GM12801 (cell line): ENCODE results near the gene MGAT5.

Experiments used
- CTCF ChIP-seq: IDR thresholded peaks from one replicate; pipeline ENCODE4 v1.5.1; 2011; ENCODE audit warnings: control low read depth; ENCODE audit not compliant: insufficient read length; ENCODE audit errors: extremely low read depth

MGAT5 gene

GRCh38 chr2:134231301-134231964 lies 22.4 kb upstream of the MGAT5 start:
- no peak for TF ChIP-seq CTCF

GRCh38 chr2:134231965-134232340 lies 21.9 kb upstream of the MGAT5 start:
- TF ChIP-seq CTCF = no peak

GRCh38 chr2:134232461-134232860 lies 21.4 kb upstream of the MGAT5 start:
- no peak for TF ChIP-seq CTCF

- TF ChIP-seq CTCF = no peak
These were observed 20.8 kb upstream of the MGAT5 start for GRCh38 chr2:134232868-134233727.

GRCh38 chr2:134233728-134234136 lies 20.1 kb upstream of the MGAT5 start:
- TF ChIP-seq CTCF = no peak

GRCh38 chr2:134234535-134234934 lies 19.3 kb upstream of the MGAT5 start:
- no peak for TF ChIP-seq CTCF

GRCh38 chr2:134235510-134236144 lies 18.2 kb upstream of the MGAT5 start:
- TF ChIP-seq CTCF = no peak
